H9 (cell line): ENCODE data around the gene PAGE3. TPM values are rescaled to one million over a fixed set of nuclear protein-coding genes. Genes with fewer than 3 reads are reported as not detected.

Experiments used
- DNase-seq: peaks from one replicate; pipeline ENCODE4 v3.0.0-alpha.2; 2017
- H2AFZ ChIP-seq: one replicate; pipeline ENCODE4 v1.6.1; 2013; ENCODE audit warnings: mild to moderate bottlenecking, low read length, control low read depth, moderate library complexity
- H2AK5ac ChIP-seq: 2 replicates; pipeline ENCODE4 v1.6.1; 2013; ENCODE audit warnings: low read length, control low read depth, mixed read lengths; ENCODE audit not compliant: insufficient read length
- H2BK120ac ChIP-seq: one replicate; pipeline ENCODE4 v1.6.1; 2013; ENCODE audit warnings: low read depth, mild to moderate bottlenecking, low read length, control low read depth, inconsistent platforms; ENCODE audit not compliant: poor library complexity, severe bottlenecking
- H2BK12ac ChIP-seq: 2 replicates; pipeline ENCODE4 v1.6.1; 2013; ENCODE audit warnings: low read length, control low read depth, mixed read lengths, low read depth; ENCODE audit not compliant: insufficient read length
- H2BK15ac ChIP-seq: 2 replicates; pipeline ENCODE4 v1.6.1; 2013; ENCODE audit warnings: low read depth, low read length, control low read depth
- H2BK20ac ChIP-seq: one replicate; pipeline ENCODE4 v1.6.1; 2013; ENCODE audit warnings: low read depth, mild to moderate bottlenecking, low read length, control low read depth, inconsistent platforms; ENCODE audit not compliant: poor library complexity, severe bottlenecking
- H2BK5ac ChIP-seq: 2 replicates; pipeline ENCODE4 v1.6.1; 2013; ENCODE audit warnings: low read length, control low read depth, mixed read lengths; ENCODE audit not compliant: insufficient read length
- H3K14ac ChIP-seq: 2 replicates; pipeline ENCODE4 v1.6.1; 2013; ENCODE audit warnings: low read length, control low read depth; ENCODE audit not compliant: insufficient read depth
- H3K18ac ChIP-seq: 2 replicates; pipeline ENCODE4 v1.6.1; 2013; ENCODE audit warnings: low read depth, mild to moderate bottlenecking, mixed read lengths, low read length, control low read depth; ENCODE audit not compliant: insufficient read length
- H3K23ac ChIP-seq: 2 replicates; pipeline ENCODE4 v1.6.1; 2013; ENCODE audit warnings: low read length, control low read depth, mixed read lengths, low read depth; ENCODE audit not compliant: insufficient read length
- H3K23me2 ChIP-seq: 2 replicates; pipeline ENCODE4 v1.6.1; 2013; ENCODE audit warnings: low read depth, mild to moderate bottlenecking, mixed read lengths, low read length, control low read depth; ENCODE audit not compliant: insufficient read length, poor library complexity, severe bottlenecking
- H3K27ac ChIP-seq: 2 replicates; pipeline ENCODE4 v1.5.1; 2013; ENCODE audit warnings: low read length, control low read depth, mixed read lengths, low read depth; ENCODE audit not compliant: insufficient read length
- H3K27me3 ChIP-seq: 2 replicates; pipeline ENCODE4 v1.6.1; 2013; ENCODE audit warnings: low read length, control low read depth, inconsistent platforms; ENCODE audit not compliant: insufficient read depth
- H3K4ac ChIP-seq: 2 replicates; pipeline ENCODE4 v1.6.1; 2013; ENCODE audit warnings: low read depth, mild to moderate bottlenecking, control low read depth, inconsistent platforms, low read length, moderate library complexity
- H3K4me1 ChIP-seq: 2 replicates; pipeline ENCODE4 v1.6.1; 2013; ENCODE audit warnings: low read length, control low read depth, inconsistent platforms; ENCODE audit not compliant: insufficient read depth
- H3K4me2 ChIP-seq: 2 replicates; pipeline ENCODE4 v1.6.1; 2013; ENCODE audit warnings: low read length, control low read depth, mixed read lengths; ENCODE audit not compliant: insufficient read length, insufficient read depth
- H3K56ac ChIP-seq: 2 replicates; pipeline ENCODE4 v1.6.1; 2013; ENCODE audit warnings: low read depth, mild to moderate bottlenecking, mixed read lengths, low read length, control low read depth; ENCODE audit not compliant: insufficient read length
- H3K79me1 ChIP-seq: 2 replicates; pipeline ENCODE4 v1.6.1; 2013; ENCODE audit warnings: low read depth, mild to moderate bottlenecking, moderate library complexity, low read length, control low read depth, inconsistent platforms; ENCODE audit not compliant: insufficient read depth, poor library complexity, severe bottlenecking
- H3K79me2 ChIP-seq: 2 replicates; pipeline ENCODE4 v1.6.1; 2013; ENCODE audit warnings: low read length, control low read depth, inconsistent platforms; ENCODE audit not compliant: insufficient read depth
- H3K9ac ChIP-seq: 2 replicates; pipeline ENCODE4 v1.6.1; 2013; ENCODE audit warnings: low read length, control low read depth, mixed read lengths; ENCODE audit not compliant: insufficient read length; ENCODE audit errors: extremely low read depth
- H3K9me3 ChIP-seq: one replicate; pipeline ENCODE4 v1.6.1; 2013; ENCODE audit warnings: low read depth, low read length, inconsistent platforms; ENCODE audit not compliant: control insufficient read depth
- H3T11ph ChIP-seq: one replicate; pipeline ENCODE4 v1.6.1; 2013; ENCODE audit warnings: mild to moderate bottlenecking, low read length, control low read depth, inconsistent platforms
- H4K20me1 ChIP-seq: one replicate; pipeline ENCODE4 v1.6.1; 2013; ENCODE audit not compliant: control insufficient read depth, insufficient read length, insufficient read depth
- H4K5ac ChIP-seq: 2 replicates; pipeline ENCODE4 v1.6.1; 2013; ENCODE audit warnings: low read depth, mild to moderate bottlenecking, mixed read lengths, low read length, control low read depth; ENCODE audit not compliant: insufficient read length
- H4K8ac ChIP-seq: replicated peaks from 2 replicates; pipeline ENCODE4 v1.6.1; 2013; ENCODE audit warnings: low read length, control low read depth, mixed read lengths, low read depth; ENCODE audit not compliant: insufficient read length
- H4K91ac ChIP-seq: 2 replicates; pipeline ENCODE4 v1.6.1; 2013; ENCODE audit warnings: low read depth, mild to moderate bottlenecking, moderate library complexity, mixed read lengths, low read length, control low read depth; ENCODE audit not compliant: insufficient read length
- H3K27ac Mint-ChIP-seq, 3 experiments: 2 replicates in 2 of 3; 3 replicates in 1 of 3; pipeline ENCODE4 v1.8.0; 2020 to 2021; ENCODE audit warnings: mixed read lengths in 3 of 3, mild to moderate bottlenecking in 1 of 3, moderate library complexity in 1 of 3
- H3K27me3 Mint-ChIP-seq: 2 replicates; pipeline ENCODE4 v1.8.0; 2021; ENCODE audit warnings: low read depth, mild to moderate bottlenecking, moderate library complexity, mixed read lengths
- H3K36me3 Mint-ChIP-seq, 3 experiments: 2 replicates in 2 of 3; 3 replicates in 1 of 3; pipeline ENCODE4 v1.8.0; 2020 to 2021; ENCODE audit warnings: low read depth in 3 of 3, mixed read lengths in 3 of 3; ENCODE audit not compliant: insufficient read depth in 1 of 3
- H3K4me1 Mint-ChIP-seq, 2 experiments: 2 replicates each; pipeline ENCODE4 v1.8.0; 2020; ENCODE audit warnings: mixed read lengths in 2 of 2
- H3K4me3 Mint-ChIP-seq, 2 experiments: 2 replicates in 1 of 2; 3 replicates in 1 of 2; pipeline ENCODE4 v1.8.0; 2020 to 2021; ENCODE audit warnings: mild to moderate bottlenecking in 2 of 2, mixed read lengths in 2 of 2, moderate library complexity in 1 of 2
- H3K9me3 Mint-ChIP-seq, 2 experiments: 2 replicates in 1 of 2; 3 replicates in 1 of 2; pipeline ENCODE4 v1.8.0; 2020; ENCODE audit warnings: mild to moderate bottlenecking in 2 of 2, mixed read lengths in 2 of 2, moderate library complexity in 1 of 2
- WGBS: extraction: QIAGEN DNeasy Blood & Tissue Kit; methylation state at CpG from one replicate; pipeline ENCODE4 v1.1.7; 2013; ENCODE audit warnings: missing lambda C conversion rate, low lambda C conversion rate, mixed read lengths; ENCODE audit not compliant: insufficient read length; ENCODE audit errors: extremely low coverage; 5-methylcytosine and 5-hydroxymethylcytosine counted together
- total RNA-seq: library from RNA; stranded (reverse); gene quantifications from 2 replicates; pipeline ENCODE4 v1.2.1, GENCODE V29; 2021
- TF ChIP-seq, protein P1 (sequence below): fragments of 200-600 bp; sonication (generic); conservative IDR thresholded peaks from 3 replicates; pipeline ENCODE4 v1.8.0; 2021; ENCODE audit warnings: antibody characterized with exemption, mild to moderate bottlenecking

PAGE3 gene
- total RNA-seq, 1 experiment from 2014 or later = not detected

DNA sequence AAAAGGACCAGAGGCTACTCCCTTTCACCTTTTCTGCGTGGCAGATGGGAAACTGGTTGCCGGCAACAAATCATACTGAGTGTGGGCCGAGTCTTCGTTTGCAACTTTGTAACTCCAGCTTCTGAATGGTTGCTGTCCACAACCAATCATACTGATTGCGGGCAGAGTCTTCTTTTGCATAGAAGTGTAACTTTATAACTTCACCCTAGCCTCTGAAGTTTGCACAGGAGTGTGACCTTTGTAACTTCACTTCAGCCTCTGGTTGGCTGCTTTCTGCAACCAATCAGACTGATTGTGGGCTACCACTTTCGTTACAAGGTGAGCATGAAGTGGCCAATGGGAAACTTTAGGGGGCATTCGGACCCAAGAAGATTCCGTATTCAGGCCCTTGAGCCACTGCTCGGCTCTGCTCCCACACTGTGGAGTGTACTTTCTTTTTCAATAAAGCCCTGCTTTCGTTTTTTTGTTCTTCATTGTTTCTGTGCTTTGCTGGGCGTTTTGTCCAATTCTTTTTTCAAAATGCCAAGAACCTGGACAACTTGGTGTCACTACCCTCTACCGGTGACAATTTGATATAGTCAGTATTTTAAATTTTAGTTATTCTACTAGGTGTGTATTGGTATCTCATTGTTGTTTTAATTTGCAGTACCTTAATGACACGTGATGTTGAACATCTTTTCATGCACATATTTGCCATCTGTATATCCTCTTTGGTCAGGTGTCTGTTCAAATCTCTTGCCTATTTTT lies 53.6 kb downstream of the PAGE3 start:
- no peak overlapping the region for H2BK5ac ChIP-seq
- no peak overlapping the region for H3K56ac ChIP-seq
- no peak overlapping the region for H3K27ac Mint-ChIP-seq
- H4K20me1 ChIP-seq = no peaks in the 10 kb centered on the region
- no CpG with 5 or more reads among the region's 13 CpGs for WGBS
- TF ChIP-seq, protein P1, sequence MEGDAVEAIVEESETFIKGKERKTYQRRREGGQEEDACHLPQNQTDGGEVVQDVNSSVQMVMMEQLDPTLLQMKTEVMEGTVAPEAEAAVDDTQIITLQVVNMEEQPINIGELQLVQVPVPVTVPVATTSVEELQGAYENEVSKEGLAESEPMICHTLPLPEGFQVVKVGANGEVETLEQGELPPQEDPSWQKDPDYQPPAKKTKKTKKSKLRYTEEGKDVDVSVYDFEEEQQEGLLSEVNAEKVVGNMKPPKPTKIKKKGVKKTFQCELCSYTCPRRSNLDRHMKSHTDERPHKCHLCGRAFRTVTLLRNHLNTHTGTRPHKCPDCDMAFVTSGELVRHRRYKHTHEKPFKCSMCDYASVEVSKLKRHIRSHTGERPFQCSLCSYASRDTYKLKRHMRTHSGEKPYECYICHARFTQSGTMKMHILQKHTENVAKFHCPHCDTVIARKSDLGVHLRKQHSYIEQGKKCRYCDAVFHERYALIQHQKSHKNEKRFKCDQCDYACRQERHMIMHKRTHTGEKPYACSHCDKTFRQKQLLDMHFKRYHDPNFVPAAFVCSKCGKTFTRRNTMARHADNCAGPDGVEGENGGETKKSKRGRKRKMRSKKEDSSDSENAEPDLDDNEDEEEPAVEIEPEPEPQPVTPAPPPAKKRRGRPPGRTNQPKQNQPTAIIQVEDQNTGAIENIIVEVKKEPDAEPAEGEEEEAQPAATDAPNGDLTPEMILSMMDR = no peak
- H3K9me3 Mint-ChIP-seq = peaks cover 81 to 84% of the 10 kb centered on the region in 2 experiments
- H3K9ac ChIP-seq = no peak overlapping the region
- H3K23ac ChIP-seq = no peak overlapping the region
- no peak overlapping the region for H3K4me2 ChIP-seq
- no peak overlapping the region for H3K4me3 Mint-ChIP-seq
- H2BK20ac ChIP-seq = no peak overlapping the region
- H2BK15ac ChIP-seq = no peak overlapping the region
- H4K8ac ChIP-seq = no peak overlapping the region
- H4K91ac ChIP-seq = no peak overlapping the region
- H3K79me2 ChIP-seq = no peaks in the 10 kb centered on the region
- no peaks in the 10 kb centered on the region for H3K79me1 ChIP-seq
- no peak overlapping the region for H3K14ac ChIP-seq
- no peaks in the 10 kb centered on the region; the same call in 1 of the 2 replicates for H3K27me3 Mint-ChIP-seq
- no peak overlapping the region for H2BK12ac ChIP-seq
- no peak for DNase-seq
- H4K5ac ChIP-seq = no peak overlapping the region
- H3K27me3 ChIP-seq = no peaks in the 10 kb centered on the region
- H3K4ac ChIP-seq = no peak overlapping the region
- no peak overlapping the region for H2AK5ac ChIP-seq
- no peak overlapping the region for H3T11ph ChIP-seq
- no peaks in the 10 kb centered on the region for H3K23me2 ChIP-seq
- no peak overlapping the region for H3K27ac ChIP-seq
- no peak overlapping the region for H2AFZ ChIP-seq
- peaks cover 0 to 10% (median 3%) of the 10 kb centered on the region in 3 experiments; a peak in 5 of 7 replicates for H3K36me3 Mint-ChIP-seq
- no peaks in the 10 kb centered on the region for H3K4me1 Mint-ChIP-seq
- no peak overlapping the region for H2BK120ac ChIP-seq
- no peaks in the 10 kb centered on the region for H3K4me1 ChIP-seq
- peaks cover 42% of the 10 kb centered on the region for H3K9me3 ChIP-seq
- no peak overlapping the region for H3K18ac ChIP-seq

Other genes with a start within 250 kb of the PAGE3 start
- not detected in 2 replicates for gene ALAS2, start 233.9 kb downstream of the PAGE3 start, total RNA-seq
- gene PAGE2B, start 189.9 kb downstream of the PAGE3 start, total RNA-seq = not detected in 2 replicates
- gene PAGE2, start 175.9 kb downstream of the PAGE3 start, total RNA-seq = not detected in 2 replicates
- not detected in 2 replicates for gene PAGE5, start 44.6 kb downstream of the PAGE3 start, total RNA-seq
- gene MAGEH1, start 187.2 kb upstream of the PAGE3 start, total RNA-seq = 7.3 and 7.8 TPM in 2 replicates
- 6.2 and 6.8 TPM in 2 replicates for gene USP51, start 224.9 kb upstream of the PAGE3 start, total RNA-seq